ENCODE measurements around the gene MEGF11.

The MEGF11 gene

GRCh38 chr15:66139591-66140207, 113.9 kb downstream of the MEGF11 start:
- DNase-seq (ENCODE audit: low spot score): no peak

- no peak for DNase-seq (ENCODE audit: low spot score)
Observed at GRCh38 chr15:66138892-66139590, 114.5 kb downstream of the MEGF11 start.

- DNase-seq (ENCODE audit: low spot score): no peak
Observed at GRCh38 chr15:66138096-66138783, 115.3 kb downstream of the MEGF11 start.

GRCh38 chr15:66136948-66137347, 116.6 kb downstream of the MEGF11 start:
- DNase-seq (ENCODE audit: low spot score): no peak

GRCh38 chr15:66135664-66136063, 117.9 kb downstream of the MEGF11 start:
- no peak for DNase-seq (ENCODE audit: low spot score)

GRCh38 chr15:66134284-66134683, 119.3 kb downstream of the MEGF11 start:
- DNase-seq (ENCODE audit: low spot score): no peak

GRCh38 chr15:66133247-66133885, 120.2 kb downstream of the MEGF11 start:
- no peak for DNase-seq (ENCODE audit: low spot score)

GRCh38 chr15:66132251-66132816, 121.2 kb downstream of the MEGF11 start:
- DNase-seq (ENCODE audit: low spot score): no peak

GRCh38 chr15:66131831-66132230, 121.7 kb downstream of the MEGF11 start:
- no peak for DNase-seq (ENCODE audit: low spot score)

- DNase-seq (ENCODE audit: low spot score): no peak
Observed at GRCh38 chr15:66131200-66131599, 122.3 kb downstream of the MEGF11 start.

GRCh38 chr15:66130496-66131034, 123.0 kb downstream of the MEGF11 start:
- no peak for DNase-seq (ENCODE audit: low spot score)

- no peak for DNase-seq (ENCODE audit: low spot score)
Observed at GRCh38 chr15:66129586-66129985, 124.0 kb downstream of the MEGF11 start.

GRCh38 chr15:66128116-66128680, 125.4 kb downstream of the MEGF11 start:
- no peak for DNase-seq (ENCODE audit: low spot score)

GRCh38 chr15:66126456-66126855, 127.1 kb downstream of the MEGF11 start:
- DNase-seq (ENCODE audit: low spot score): no peak

- DNase-seq (ENCODE audit: low spot score): no peak
Observed at GRCh38 chr15:66126031-66126441, 127.5 kb downstream of the MEGF11 start.

- no peak for DNase-seq (ENCODE audit: low spot score)
Observed at GRCh38 chr15:66124651-66125050, 128.9 kb downstream of the MEGF11 start.

GRCh38 chr15:66123799-66124198, 129.8 kb downstream of the MEGF11 start:
- no peak for DNase-seq (ENCODE audit: low spot score)

- no peak for DNase-seq (ENCODE audit: low spot score)
Observed at GRCh38 chr15:66120422-66120821, 133.1 kb downstream of the MEGF11 start.

- no peak for DNase-seq (ENCODE audit: low spot score)
Observed at GRCh38 chr15:66117841-66118240, 135.7 kb downstream of the MEGF11 start.

GRCh38 chr15:66115568-66116206, 137.9 kb downstream of the MEGF11 start:
- DNase-seq (ENCODE audit: low spot score): no peak

GRCh38 chr15:66114863-66115425, 138.6 kb downstream of the MEGF11 start:
- DNase-seq (ENCODE audit: low spot score): no peak
